Endothelial cell of umbilical vein (primary cell): ENCODE measurements around the gene BPGM. TPM values are rescaled to one million over a fixed set of nuclear protein-coding genes. Genes with fewer than 3 reads are reported as not detected.

ENCODE experiments used
- BruUV-seq: library from RNA; stranded (reverse); fragments of 400-500 nt; replicated peaks from 2 replicates; lab custom pipeline; 2021; lab: Mats Ljungman, UMichigan
- CTCF ChIA-PET: fragments of 300-600, 350-600 bp; sonication (Branson Sonifier 250); formaldehyde crosslinking; loops from one replicate; lab custom pipeline; 2021; ENCODE audit warnings: antibody characterized with exemption, inconsistent platforms; lab: Charles Lee
- POLR2A ChIA-PET: fragments of 300-600, 350-600 bp; sonication (Branson Sonifier 250); formaldehyde crosslinking; loops from one replicate; lab custom pipeline; 2021; ENCODE audit warnings: antibody characterized with exemption, inconsistent platforms; lab: Charles Lee
- DNase-seq: peaks from one replicate; pipeline ENCODE4 v3.0.0-alpha.2; 2011; ENCODE audit warnings: low read depth, low spot score
- FAIRE-seq: peaks from 2 replicates; lab custom pipeline; 2011; peaks lifted over from hg19 to GRCh38; lab: Jason Lieb, UNC
- H2AFZ ChIP-seq: 2 replicates; pipeline ENCODE4 v1.6.0; 2012; ENCODE audit warnings: low read depth, low read length, control low read depth, inconsistent platforms
- H3K27ac ChIP-seq: 2 replicates; pipeline ENCODE4 v1.5.1; 2011; ENCODE audit warnings: low read depth, mild to moderate bottlenecking, control low read depth, low read length, moderate library complexity; ENCODE audit not compliant: insufficient read depth
- H3K27me3 ChIP-seq, 2 experiments: 2 replicates each; pipeline versions ENCODE4 v1.6.0 to v1.6.1; 2011; ENCODE audit warnings: low read length in 2 of 2, mixed read lengths in 1 of 2; ENCODE audit not compliant: control insufficient read depth in 2 of 2, insufficient read depth in 2 of 2
- H3K36me3 ChIP-seq, 2 experiments: 2 replicates in 1 of 2; 3 replicates in 1 of 2; pipeline ENCODE4 v1.5.1; 2011; ENCODE audit warnings: low read length in 2 of 2, mild to moderate bottlenecking in 1 of 2, moderate library complexity in 1 of 2; ENCODE audit not compliant: control insufficient read depth in 2 of 2, insufficient read depth in 2 of 2; ENCODE audit errors: extremely low read depth in 1 of 2
- H3K4me1 ChIP-seq: 3 replicates; pipeline ENCODE4 v1.5.1; 2011; ENCODE audit warnings: mild to moderate bottlenecking, low read length; ENCODE audit not compliant: control insufficient read depth, insufficient read depth; ENCODE audit errors: extremely low read depth
- H3K4me2 ChIP-seq: 2 replicates; pipeline ENCODE4 v1.6.1; 2011; ENCODE audit warnings: low read length, control low read depth, mixed read lengths; ENCODE audit not compliant: insufficient read depth
- H3K4me3 ChIP-seq, 3 experiments: fragments of 200-600 bp in 1 of 3; sonication (generic), shearing (Covaris generic) in 1 of 3; replicated peaks in 1 of 3; 2 replicates each; pipeline ENCODE4 v1.5.1; 2011 to 2016; ENCODE audit warnings: control low read depth in 3 of 3, low read length in 3 of 3, mild to moderate bottlenecking in 2 of 3, inconsistent platforms in 1 of 3, low read depth in 1 of 3, moderate library complexity in 1 of 3; ENCODE audit not compliant: insufficient read depth in 1 of 3
- H3K79me2 ChIP-seq: 2 replicates; pipeline ENCODE4 v1.6.0; 2012; ENCODE audit warnings: low read length, inconsistent platforms; ENCODE audit not compliant: control insufficient read depth, insufficient read depth
- H3K9ac ChIP-seq: replicated peaks from 2 replicates; pipeline ENCODE3; 2011; ENCODE audit warnings: low read length, control low read depth; ENCODE audit not compliant: insufficient read depth; ENCODE audit errors: extremely low read depth
- H3K9me1 ChIP-seq: replicated peaks from 3 replicates; pipeline ENCODE4 v1.6.0; 2011; ENCODE audit warnings: mild to moderate bottlenecking, low read length; ENCODE audit not compliant: control insufficient read depth, insufficient read depth; ENCODE audit errors: extremely low read depth
- H3K9me3 ChIP-seq: replicated peaks from 2 replicates; pipeline ENCODE4 v1.5.1; 2012; ENCODE audit warnings: low read length, inconsistent platforms; ENCODE audit not compliant: control insufficient read depth, insufficient read depth
- H4K20me1 ChIP-seq: replicated peaks from 2 replicates; pipeline ENCODE3; 2011; ENCODE audit warnings: mild to moderate bottlenecking, low read length; ENCODE audit not compliant: control insufficient read depth, insufficient read depth; ENCODE audit errors: extremely low read depth
- EZH2 ChIP-seq: IDR thresholded peaks from 2 replicates; pipeline ENCODE4 v1.6.1; 2012; ENCODE audit warnings: borderline replicate concordance, low read depth, mild to moderate bottlenecking, moderate library complexity, low read length, inconsistent platforms; ENCODE audit not compliant: severe bottlenecking
- FOS ChIP-seq: IDR thresholded peaks from 2 replicates; pipeline ENCODE4 v1.6.1; 2011; ENCODE audit warnings: mild to moderate bottlenecking, low read length, moderate library complexity, borderline replicate concordance; ENCODE audit not compliant: insufficient read depth
- GATA2 ChIP-seq: IDR thresholded peaks from 2 replicates; pipeline ENCODE4 v1.7.0; 2011; ENCODE audit warnings: low read depth, mild to moderate bottlenecking, moderate library complexity, mixed read lengths, low read length; ENCODE audit not compliant: insufficient read length, insufficient read depth
- JUN ChIP-seq: IDR thresholded peaks from 2 replicates; pipeline ENCODE4 v1.6.1; 2011; ENCODE audit warnings: borderline replicate concordance, low read depth; ENCODE audit not compliant: insufficient read length, insufficient read depth
- MYC ChIP-seq: IDR thresholded peaks from one replicate; pipeline ENCODE4 v1.6.1; 2011; ENCODE audit warnings: mild to moderate bottlenecking, low read depth, low read length
- POLR2A ChIP-seq: IDR thresholded peaks from 2 replicates; pipeline ENCODE4 v1.6.1; 2012; ENCODE audit warnings: low read depth, mild to moderate bottlenecking, control low read depth, low read length
- POLR2AphosphoS5 ChIP-seq: IDR thresholded peaks from 2 replicates; pipeline ENCODE4 v1.6.1; 2012; ENCODE audit warnings: low read depth, mild to moderate bottlenecking, control low read depth, low read length, moderate library complexity; ENCODE audit not compliant: insufficient read depth
- dilution Hi-C: fragments of 300-500 bp; cut with MboI; formaldehyde crosslinking; loops from one replicate; pipeline ENCODE4 v1.15.0; 2019; ENCODE audit warnings: low sequenced_read_pairs; ENCODE audit not compliant: extremely low pct_ligation_motif_present
- intact Hi-C: fragments of 100-400 bp; cut with micrococcal nuclease; formaldehyde crosslinking; loops from one replicate; pipeline ENCODE4 v1.10.0; 2022
- polyA plus RNA-seq, 4 experiments: library from polyadenylated mRNA; depleted of rRNA in 3 of 4; stranded (reverse) in 3 of 4; unstranded in 1 of 4; fragments of >200 nt; gene quantifications; 2 replicates each; pipeline versions ENCODE4 v1.2.1 to v1.2.3, GENCODE V29; 2011 to 2012; ENCODE audit warnings: missing spikeins in 1 of 4
- total RNA-seq: library from RNA; stranded (reverse); gene quantifications from 2 replicates; pipeline ENCODE4 v1.2.3, GENCODE V29; 2021
- TF ChIP-seq, protein P1 (sequence below), 2 donors: IDR thresholded peaks; 1 replicate in 1 of 2; 2 replicates in 1 of 2; pipeline ENCODE4 v1.5.1; 2011; ENCODE audit warnings: low read length in 2 of 2, mild to moderate bottlenecking in 2 of 2, moderate library complexity in 2 of 2, control low read depth in 1 of 2, inconsistent platforms in 1 of 2, low read depth in 1 of 2; ENCODE audit not compliant: insufficient read depth in 1 of 2; ENCODE audit errors: extremely low read depth in 1 of 2
- TF ChIP-seq, protein P2 (sequence below): IDR thresholded peaks from 2 replicates; pipeline ENCODE4 v1.6.1; 2011; ENCODE audit not compliant: insufficient read depth, insufficient read length

Gene BPGM
- total and polyA plus RNA-seq, 2 donors (not counting 3 experiments of a cell fraction or from before 2014, with no cell fraction given): 24.2 to 28.3 TPM

DNA sequence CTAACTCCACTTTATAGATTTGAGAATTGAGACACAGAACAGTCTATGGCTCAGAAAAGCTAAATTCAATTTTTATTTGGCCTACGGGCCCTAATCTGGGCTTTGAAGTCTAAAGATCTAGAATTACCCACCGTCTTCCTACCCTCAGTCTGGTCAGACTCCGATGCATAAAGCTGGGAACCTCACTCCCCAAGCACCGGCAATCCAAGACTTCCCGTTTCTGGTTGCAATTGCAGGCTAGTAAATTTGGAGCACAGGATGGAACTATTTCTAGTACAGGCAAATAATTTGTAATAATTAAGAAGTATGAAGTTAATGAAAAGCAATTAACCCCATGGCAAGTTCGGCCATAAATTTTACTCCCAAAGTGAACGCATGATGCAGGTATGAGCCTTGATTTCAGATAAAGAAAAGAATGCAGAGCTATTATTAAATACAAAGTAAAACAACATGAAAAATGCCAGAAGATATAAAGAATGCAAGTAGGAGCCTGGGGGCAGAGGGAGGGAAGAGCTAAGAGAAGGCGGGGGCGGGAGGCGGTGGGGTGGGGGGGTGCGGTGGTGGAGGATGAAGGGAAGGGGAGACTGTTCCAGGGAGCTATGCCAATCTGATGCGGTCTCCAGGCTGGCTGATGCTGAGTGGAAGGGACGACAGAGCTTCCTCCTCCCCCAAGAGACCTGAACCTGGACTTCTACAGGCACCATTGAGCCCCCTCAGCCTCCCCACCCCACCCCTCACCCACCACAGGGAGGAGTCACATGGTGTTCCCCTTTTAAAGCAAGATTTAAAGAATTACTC lies 45.1 kb downstream of the BPGM start:
- H3K27me3 ChIP-seq: peaks cover 0 to 3% of the 10 kb centered on the region in 2 experiments
- H3K4me1 ChIP-seq: no peaks in the 10 kb centered on the region
- no peaks in the 10 kb centered on the region for H3K9me3 ChIP-seq
- dilution Hi-C loops (no loop called here), intact Hi-C loops (loop anchor here (10.0 kb wide), 1 partner anchor 473 kb away; no protein-coding TSS in a partner anchor)
- no peaks in the 10 kb centered on the region for H3K79me2 ChIP-seq
- TF ChIP-seq POLR2AphosphoS5 (no peak), JUN (no peak), GATA2 (no peak), MYC (no peak), FOS (no peak), POLR2A (no peak), EZH2 (no peak)
- TF ChIP-seq, protein P1, sequence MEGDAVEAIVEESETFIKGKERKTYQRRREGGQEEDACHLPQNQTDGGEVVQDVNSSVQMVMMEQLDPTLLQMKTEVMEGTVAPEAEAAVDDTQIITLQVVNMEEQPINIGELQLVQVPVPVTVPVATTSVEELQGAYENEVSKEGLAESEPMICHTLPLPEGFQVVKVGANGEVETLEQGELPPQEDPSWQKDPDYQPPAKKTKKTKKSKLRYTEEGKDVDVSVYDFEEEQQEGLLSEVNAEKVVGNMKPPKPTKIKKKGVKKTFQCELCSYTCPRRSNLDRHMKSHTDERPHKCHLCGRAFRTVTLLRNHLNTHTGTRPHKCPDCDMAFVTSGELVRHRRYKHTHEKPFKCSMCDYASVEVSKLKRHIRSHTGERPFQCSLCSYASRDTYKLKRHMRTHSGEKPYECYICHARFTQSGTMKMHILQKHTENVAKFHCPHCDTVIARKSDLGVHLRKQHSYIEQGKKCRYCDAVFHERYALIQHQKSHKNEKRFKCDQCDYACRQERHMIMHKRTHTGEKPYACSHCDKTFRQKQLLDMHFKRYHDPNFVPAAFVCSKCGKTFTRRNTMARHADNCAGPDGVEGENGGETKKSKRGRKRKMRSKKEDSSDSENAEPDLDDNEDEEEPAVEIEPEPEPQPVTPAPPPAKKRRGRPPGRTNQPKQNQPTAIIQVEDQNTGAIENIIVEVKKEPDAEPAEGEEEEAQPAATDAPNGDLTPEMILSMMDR (IDR thresholded peaks at IDR 0.05; ENCODE audit: extremely low read depth in 1 of 2, insufficient read depth in 1 of 2, low read depth in 1 of 2, low read length in 2 of 2): no peak
- TF ChIP-seq, protein P2, sequence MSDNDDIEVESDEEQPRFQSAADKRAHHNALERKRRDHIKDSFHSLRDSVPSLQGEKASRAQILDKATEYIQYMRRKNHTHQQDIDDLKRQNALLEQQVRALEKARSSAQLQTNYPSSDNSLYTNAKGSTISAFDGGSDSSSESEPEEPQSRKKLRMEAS: no peak
- ChIA-PET CTCF (interaction anchor here (0.7 to 8.3 kb wide), 5 partner anchors 11 to 63 kb away, joined by 4 to 75 read pairs (median 15); no protein-coding TSS in a partner anchor), POLR2A (no interaction called here)
- no peak overlapping the region for H3K4me2 ChIP-seq
- H3K27ac ChIP-seq: no peak overlapping the region
- H2AFZ ChIP-seq: peak overlapping the region; percentile 33
- no peak for DNase-seq
- no peaks in the 10 kb centered on the region for H3K9me1 ChIP-seq
- FAIRE-seq: no peak
- no peak overlapping the region for H3K4me3 ChIP-seq
- H3K36me3 ChIP-seq: no peaks in the 10 kb centered on the region
- no peaks in the 10 kb centered on the region for H4K20me1 ChIP-seq
- no peak overlapping the region for H3K9ac ChIP-seq
- BruUV-seq: no TSS peak
